ENCODE measurements around the gene PRKG2.

DNA sequence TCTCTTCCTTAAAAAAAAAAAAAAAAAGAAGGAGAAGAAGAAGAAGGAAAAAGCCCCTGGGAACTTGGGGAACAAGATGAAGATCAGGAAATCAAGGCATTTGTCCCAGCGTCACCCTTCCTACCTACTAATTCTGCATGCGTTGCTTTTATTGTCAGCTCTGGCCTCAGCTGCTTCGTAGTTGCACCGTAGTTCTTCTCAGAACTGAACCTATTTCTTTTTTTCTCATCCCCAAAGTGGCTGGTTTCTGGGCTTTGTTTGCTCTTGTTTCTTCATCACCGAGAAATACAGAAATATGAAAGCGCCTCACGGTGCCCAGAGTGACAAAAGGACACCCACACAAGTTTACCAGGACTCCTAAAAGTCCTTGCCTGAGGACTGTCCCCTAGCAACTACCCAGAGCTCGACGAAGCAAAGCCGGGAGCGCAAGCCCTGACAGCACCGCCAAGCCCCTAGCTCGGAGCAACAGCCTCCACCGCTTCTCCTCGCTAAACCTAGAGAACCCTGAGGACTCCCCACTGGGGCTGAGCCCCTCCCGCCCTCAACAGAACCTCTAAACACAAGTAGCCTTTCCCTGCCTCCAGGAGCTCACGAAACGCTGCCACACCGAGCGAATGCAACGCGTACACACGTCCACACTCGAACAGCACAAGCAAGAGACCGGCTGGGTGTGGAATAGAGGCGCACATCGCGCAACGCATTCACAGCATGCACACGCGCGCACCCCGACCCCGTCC is 710 bp downstream of the PRKG2 start:
- TF ChIP-seq CTCF (conservative IDR thresholded peaks at IDR 0.05; ENCODE audit: low read length): no peak
- TF ChIP-seq EZH2phosphoT487 (IDR thresholded peaks at IDR 0.05; ENCODE audit: borderline replicate concordance, low read depth, low read length): no peak

Data from OCI-LY7 (cell line).